Measurements from ENCODE around the gene EEF1AKMT3.

GRCh38 chr12:57756406-57757341 lies 15.7 kb upstream of the EEF1AKMT3 start:
- TF ChIP-seq, protein P1, sequence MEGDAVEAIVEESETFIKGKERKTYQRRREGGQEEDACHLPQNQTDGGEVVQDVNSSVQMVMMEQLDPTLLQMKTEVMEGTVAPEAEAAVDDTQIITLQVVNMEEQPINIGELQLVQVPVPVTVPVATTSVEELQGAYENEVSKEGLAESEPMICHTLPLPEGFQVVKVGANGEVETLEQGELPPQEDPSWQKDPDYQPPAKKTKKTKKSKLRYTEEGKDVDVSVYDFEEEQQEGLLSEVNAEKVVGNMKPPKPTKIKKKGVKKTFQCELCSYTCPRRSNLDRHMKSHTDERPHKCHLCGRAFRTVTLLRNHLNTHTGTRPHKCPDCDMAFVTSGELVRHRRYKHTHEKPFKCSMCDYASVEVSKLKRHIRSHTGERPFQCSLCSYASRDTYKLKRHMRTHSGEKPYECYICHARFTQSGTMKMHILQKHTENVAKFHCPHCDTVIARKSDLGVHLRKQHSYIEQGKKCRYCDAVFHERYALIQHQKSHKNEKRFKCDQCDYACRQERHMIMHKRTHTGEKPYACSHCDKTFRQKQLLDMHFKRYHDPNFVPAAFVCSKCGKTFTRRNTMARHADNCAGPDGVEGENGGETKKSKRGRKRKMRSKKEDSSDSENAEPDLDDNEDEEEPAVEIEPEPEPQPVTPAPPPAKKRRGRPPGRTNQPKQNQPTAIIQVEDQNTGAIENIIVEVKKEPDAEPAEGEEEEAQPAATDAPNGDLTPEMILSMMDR (IDR thresholded peaks at IDR 0.05 in 4 of 5, conservative IDR thresholded peaks at IDR 0.05 in 1 of 5): peak in 3 of 5 experiments; percentile 24 to 50 (median 30)
- TF ChIP-seq POLR2A (IDR thresholded peaks at IDR 0.05): no peak

All from gastrocnemius medialis (tissue), 4 donors.